GM12865 (cell line): ENCODE measurements around the gene DTNB.

Source experiments
- DNase-seq: peaks from one replicate; pipeline ENCODE4 v3.0.0; 2010; ENCODE audit warnings: low read depth
- H3K4me3 ChIP-seq: 2 replicates; pipeline ENCODE4 v1.5.1; 2011; ENCODE audit warnings: mild to moderate bottlenecking, low read depth, low read length, control low read depth
- CTCF ChIP-seq: IDR thresholded peaks from 2 replicates; pipeline ENCODE4 v1.5.1; 2011; ENCODE audit warnings: low read length, control low read depth, low read depth, inconsistent platforms; ENCODE audit not compliant: insufficient read depth; ENCODE audit errors: missing control alignments

The DTNB gene

DNA sequence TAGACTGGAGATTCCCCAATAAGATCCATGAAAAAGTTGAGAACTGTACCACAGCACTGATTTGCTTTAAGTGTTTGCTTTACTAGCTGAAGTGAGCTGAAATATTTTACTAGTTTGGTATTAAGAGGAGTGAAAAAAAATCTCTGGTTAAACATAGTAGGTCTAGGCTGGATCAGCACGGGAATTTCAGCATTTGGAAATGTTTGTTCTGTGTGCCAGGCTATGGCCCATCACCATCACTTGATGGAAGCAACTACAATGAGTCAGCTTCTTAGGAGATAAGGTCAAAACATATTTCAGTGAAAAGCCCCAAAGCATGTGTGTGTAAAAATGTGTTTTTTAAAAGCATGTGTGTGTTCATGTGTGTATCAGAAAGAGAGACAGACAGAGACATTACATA is 200.2 kb downstream of the DTNB start:
- no peak for TF ChIP-seq CTCF
- DNase-seq, result no peak
- no peak overlapping the region for H3K4me3 ChIP-seq

DNA sequence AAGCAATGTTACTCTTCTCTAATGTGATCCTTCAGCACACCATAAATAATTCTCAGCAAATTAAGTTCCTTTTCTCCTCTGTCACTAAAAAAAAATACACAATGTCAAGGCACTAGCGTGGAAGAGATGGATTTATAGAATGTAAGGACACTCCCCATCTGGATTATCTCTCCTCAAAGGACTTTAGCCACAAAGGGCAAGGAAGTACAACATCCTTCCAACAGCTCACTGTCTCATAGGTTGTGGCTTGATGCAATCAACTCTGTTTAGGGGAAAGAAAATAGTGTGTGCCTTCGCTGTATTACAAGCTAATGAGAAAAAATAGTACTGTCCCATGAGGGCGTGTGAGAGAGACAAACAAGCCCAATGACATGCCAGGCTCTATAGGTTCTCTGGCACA is 202.6 kb downstream of the DTNB start:
- DNase-seq, result no peak
- no peak for TF ChIP-seq CTCF
- H3K4me3 ChIP-seq, result no peak overlapping the region

GRCh38 chr2:25467743-25468142 is 205.6 kb downstream of the DTNB start:
- no peak overlapping the region for H3K4me3 ChIP-seq
- DNase-seq, result no peak
- no peak for TF ChIP-seq CTCF

- no peak for DNase-seq
- no peak for TF ChIP-seq CTCF
- no peak overlapping the region for H3K4me3 ChIP-seq
Observed at GRCh38 chr2:25462021-25462420, 211.4 kb downstream of the DTNB start.

DNA sequence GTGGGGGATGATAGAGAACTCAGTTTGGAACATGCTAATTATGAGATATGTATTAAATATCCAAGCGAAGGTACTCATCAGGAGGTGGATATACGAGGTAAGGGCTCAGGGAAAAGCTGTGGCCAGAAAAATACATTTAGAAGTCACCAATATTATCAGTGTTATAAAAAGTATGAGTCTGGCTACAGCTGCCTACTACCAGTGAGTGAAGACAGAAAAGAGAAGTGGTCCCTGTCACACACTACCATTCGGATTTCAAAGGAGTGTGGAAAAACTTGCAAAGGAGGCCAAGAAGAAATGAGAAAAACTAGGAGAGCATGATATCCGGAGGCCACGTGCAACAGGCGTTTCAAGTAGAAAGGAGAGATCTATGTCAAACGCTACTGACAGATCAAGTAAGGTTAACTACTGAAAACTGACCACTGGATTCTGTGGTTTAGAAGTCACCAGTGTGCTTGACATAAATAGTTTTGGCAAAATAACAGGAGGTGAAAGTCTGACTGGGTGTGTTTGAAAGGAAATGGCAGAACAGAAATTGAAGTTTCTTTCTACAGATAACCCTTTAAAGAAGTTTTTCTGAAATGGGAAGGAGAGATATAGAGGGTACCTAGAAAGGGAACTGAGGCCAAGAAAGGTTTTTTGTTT is 213.0 kb downstream of the DTNB start:
- TF ChIP-seq CTCF, result no peak
- no peak overlapping the region for H3K4me3 ChIP-seq
- peak; percentile 63 for DNase-seq

- DNase-seq, result no peak
- H3K4me3 ChIP-seq, result no peak overlapping the region
- TF ChIP-seq CTCF, result no peak
Observed at GRCh38 chr2:25454824-25455611, 218.4 kb downstream of the DTNB start.
